SK-N-SH (cell line): Measurements from ENCODE around the gene POLG2. TPM values are rescaled to one million over a fixed set of nuclear protein-coding genes. Genes with fewer than 3 reads are reported as not detected.
"Not testable (repeated sequence)": the region's sequence is repeated elsewhere in the genome, so short reads cannot be mapped to it uniquely, and the experiment has no call there.

ENCODE experiments used
- CTCF ChIA-PET: fragments of 300-600, 350-600 bp; formaldehyde crosslinking; extraction: SDS; loops from one replicate; lab custom pipeline; 2021; lab: Yijun Ruan, JAX
- POLR2A ChIA-PET: fragments of 350-600 bp; sonication (Branson Sonifier 250); formaldehyde crosslinking; extraction: SDS; loops from one replicate; lab custom pipeline; 2020; ENCODE audit warnings: antibody characterized with exemption, inconsistent platforms; lab: Yijun Ruan, JAX
- DNase-seq: peaks from one replicate; pipeline ENCODE4 v3.0.0; 2012
- H2AFZ ChIP-seq: fragments of 200-600 bp; sonication (generic); 2 replicates; pipeline ENCODE4 v1.8.1; 2016; ENCODE audit warnings: antibody characterized with exemption, mild to moderate bottlenecking, low read depth
- H3F3A ChIP-seq: fragments of 200-600 bp; sonication (generic); replicated peaks from 2 replicates; pipeline ENCODE3; 2016; ENCODE audit warnings: antibody characterized with exemption, mild to moderate bottlenecking; ENCODE audit not compliant: insufficient read depth
- H3K27ac ChIP-seq, 2 experiments: fragments of 200-500 bp in 1 of 2; fragments of 200-600 bp in 1 of 2; sonication (Bioruptor generic) in 1 of 2; sonication (generic), shearing (Covaris generic) in 1 of 2; 2 replicates each; pipeline versions ENCODE4 v1.5.1 to v1.6.1; 2014 to 2016; ENCODE audit warnings: low read depth in 2 of 2, inconsistent platforms in 1 of 2, low read length in 1 of 2, mild to moderate bottlenecking in 1 of 2, mixed read lengths in 1 of 2
- H3K27me3 ChIP-seq: fragments of 200-600 bp; sonication (generic), shearing (Covaris generic); 2 replicates; pipeline ENCODE4 v1.6.1; 2016; ENCODE audit warnings: mixed run types; ENCODE audit not compliant: insufficient read depth
- H3K36me3 ChIP-seq, 2 experiments: fragments of 200-500 bp in 1 of 2; fragments of 200-600 bp in 1 of 2; sonication (Bioruptor generic) in 1 of 2; sonication (generic) in 1 of 2; replicated peaks in 1 of 2; 2 replicates each; pipeline versions ENCODE3 to v1.5.1; 2014 to 2016; ENCODE audit warnings: low read length in 1 of 2, mild to moderate bottlenecking in 1 of 2; ENCODE audit not compliant: insufficient read depth in 2 of 2, control insufficient read depth in 1 of 2
- H3K4me1 ChIP-seq, 2 experiments: fragments of 200-500 bp in 1 of 2; fragments of 200-600 bp in 1 of 2; sonication (Bioruptor generic) in 1 of 2; sonication (generic), shearing (Covaris generic) in 1 of 2; 2 replicates each; pipeline versions ENCODE4 v1.5.1 to v1.6.1; 2014 to 2016; ENCODE audit warnings: low read depth in 1 of 2, low read length in 1 of 2, mixed run types in 1 of 2; ENCODE audit not compliant: insufficient read depth in 2 of 2, control insufficient read depth in 1 of 2
- H3K4me2 ChIP-seq: fragments of 200-600 bp; sonication (generic), shearing (Covaris generic); 2 replicates; pipeline ENCODE4 v1.6.1; 2017; ENCODE audit warnings: mixed run types
- H3K4me3 ChIP-seq, 2 experiments: fragments of 200-500 bp in 1 of 2; fragments of 200-600 bp in 1 of 2; sonication (Bioruptor generic) in 1 of 2; sonication (generic), shearing (Covaris generic) in 1 of 2; 2 replicates each; pipeline versions ENCODE4 v1.5.1 to v1.8.1; 2014 to 2016; ENCODE audit warnings: low read depth in 2 of 2, inconsistent platforms in 1 of 2, low read length in 1 of 2, mild to moderate bottlenecking in 1 of 2, mixed read lengths in 1 of 2, moderate library complexity in 1 of 2
- H3K79me2 ChIP-seq: fragments of 200-600 bp; sonication (generic); 2 replicates; pipeline ENCODE4 v1.8.1; 2017; ENCODE audit warnings: mild to moderate bottlenecking; ENCODE audit not compliant: insufficient read depth
- H3K9ac ChIP-seq: fragments of 200-600 bp; sonication (generic); 2 replicates; pipeline ENCODE4 v1.6.1; 2017; ENCODE audit warnings: mixed run types
- H3K9me2 ChIP-seq: fragments of 200-600 bp; sonication (generic); 2 replicates; pipeline ENCODE4 v1.6.1; 2017; ENCODE audit warnings: mixed run types
- H3K9me3 ChIP-seq: fragments of 200-600 bp; sonication (generic); 2 replicates; pipeline ENCODE4 v1.6.1; 2017; ENCODE audit warnings: mixed run types, mild to moderate bottlenecking, moderate library complexity
- H4K20me1 ChIP-seq: fragments of 200-600 bp; sonication (generic); 2 replicates; pipeline ENCODE4 v1.6.1; 2017; ENCODE audit warnings: mild to moderate bottlenecking, mixed run types; ENCODE audit not compliant: insufficient read depth
- EP300 ChIP-seq, 2 experiments: IDR thresholded peaks; 2 replicates each; pipeline versions ENCODE4 v1.4.0 to v1.6.1; 2012; ENCODE audit warnings: borderline replicate concordance in 1 of 2, low read depth in 1 of 2, low read length in 1 of 2
- EZH2phosphoT487 ChIP-seq: fragments of 200-600 bp; sonication (generic); IDR thresholded peaks from 2 replicates; pipeline ENCODE4 v1.6.1; 2017; ENCODE audit warnings: low read depth, mixed run types, mild to moderate bottlenecking, antibody characterized with exemption, moderate library complexity, borderline replicate concordance
- FOXJ3 ChIP-seq: sonication (generic); formaldehyde crosslinking; IDR thresholded peaks from 2 replicates; pipeline ENCODE4 v1.5.1; 2020; ENCODE audit warnings: mild to moderate bottlenecking, missing genetic modification reagents
- GABPA ChIP-seq: IDR thresholded peaks from 2 replicates; pipeline ENCODE4 v1.4.0; 2012; ENCODE audit warnings: low read depth, mild to moderate bottlenecking
- JUND ChIP-seq: IDR thresholded peaks from 2 replicates; pipeline ENCODE4 v1.4.0; 2012
- MEF2A ChIP-seq: IDR thresholded peaks from 2 replicates; pipeline ENCODE4 v1.4.0; 2012; ENCODE audit warnings: low read depth, borderline replicate concordance
- NRF1 ChIP-seq: IDR thresholded peaks from 2 replicates; pipeline ENCODE4 v1.6.1; 2012; ENCODE audit warnings: low read depth, mild to moderate bottlenecking, low read length
- POLR2AphosphoS5 ChIP-seq: IDR thresholded peaks from 2 replicates; pipeline ENCODE4 v1.6.1; 2012; ENCODE audit warnings: low read depth, low read length
- RAD21 ChIP-seq: IDR thresholded peaks from 2 replicates; pipeline ENCODE4 v1.6.1; 2012; ENCODE audit warnings: mild to moderate bottlenecking, low read length
- RCOR1 ChIP-seq: fragments of 150-350 bp; IDR thresholded peaks from 2 replicates; pipeline ENCODE4 v1.6.1; 2017; ENCODE audit warnings: antibody characterized with exemption, low read length
- REST ChIP-seq: IDR thresholded peaks from 2 replicates; pipeline ENCODE4 v1.6.1; 2012; ENCODE audit warnings: mild to moderate bottlenecking, low read depth, low read length, moderate library complexity
- RFX5 ChIP-seq: IDR thresholded peaks from 2 replicates; pipeline ENCODE4 v1.6.1; 2012; ENCODE audit warnings: mild to moderate bottlenecking, improper control_type of control experiment, low read length
- RXRA ChIP-seq: IDR thresholded peaks from 2 replicates; pipeline ENCODE4 v1.4.0; 2012; ENCODE audit warnings: low read depth, mild to moderate bottlenecking, borderline replicate concordance
- WGBS: methylation state at CpG from one replicate; pipeline ENCODE4 v1.1.6; 2017; ENCODE audit warnings: low lambda C conversion rate; 5-methylcytosine and 5-hydroxymethylcytosine counted together
- polyA plus RNA-seq, 3 experiments: library from polyadenylated mRNA; depleted of rRNA; stranded (reverse); fragments of >200 nt; gene quantifications; 2 replicates each; pipeline ENCODE4 v1.2.3, GENCODE V29; 2012
- TF ChIP-seq, protein P1 (sequence below): fragments of 150-350 bp; IDR thresholded peaks from 2 replicates; pipeline ENCODE4 v1.6.1; 2017; ENCODE audit warnings: antibody characterized with exemption, low read length, low read depth, borderline replicate concordance

The POLG2 gene
- polyA plus RNA-seq, 1 of the 3 experiments (the other 2 are of a cell fraction): 18.0 TPM

GRCh38 chr17:64470625-64471024, 26.2 kb downstream of the POLG2 start:
- no peak overlapping the region for H3K9ac ChIP-seq
- no peak for DNase-seq
- no peak overlapping the region for H2AFZ ChIP-seq
- H3K79me2 ChIP-seq: no peaks in the 10 kb centered on the region
- no peaks in the 10 kb centered on the region for H3K9me3 ChIP-seq
- ChIA-PET CTCF (interaction anchor here (0.9 to 1.5 kb wide), 3 partner anchors 20 to 51 kb away, joined by 3 to 6 read pairs (median 4); no protein-coding TSS in a partner anchor), POLR2A (interaction anchor here (0.5 kb wide), 1 partner anchor 28 kb away, joined by 3 read pairs; no protein-coding TSS in a partner anchor)
- no peak overlapping the region for H3K27ac ChIP-seq
- H3K9me2 ChIP-seq: no peaks in the 10 kb centered on the region
- no peaks in the 10 kb centered on the region for H3K36me3 ChIP-seq
- 92% methylated on average over 4 of the region's 4 CpGs for WGBS
- H4K20me1 ChIP-seq: no peaks in the 10 kb centered on the region
- H3K4me3 ChIP-seq: no peak overlapping the region
- no peaks in the 10 kb centered on the region for H3F3A ChIP-seq
- H3K27me3 ChIP-seq: no peaks in the 10 kb centered on the region
- TF ChIP-seq GABPA (no peak), RXRA (no peak), FOXJ3 (CRISPR knock-in tag) (no peak), RFX5 (no peak), REST (no peak), EZH2phosphoT487 (no peak), RCOR1 (no peak), MEF2A (no peak), POLR2AphosphoS5 (no peak), EP300 (IDR thresholded peaks at IDR 0.05; ENCODE audit: borderline replicate concordance in 1 of 2, low read depth in 1 of 2, low read length in 1 of 2) (no peak), NRF1 (no peak), RAD21 (no peak), JUND (no peak)
- TF ChIP-seq, protein P1, sequence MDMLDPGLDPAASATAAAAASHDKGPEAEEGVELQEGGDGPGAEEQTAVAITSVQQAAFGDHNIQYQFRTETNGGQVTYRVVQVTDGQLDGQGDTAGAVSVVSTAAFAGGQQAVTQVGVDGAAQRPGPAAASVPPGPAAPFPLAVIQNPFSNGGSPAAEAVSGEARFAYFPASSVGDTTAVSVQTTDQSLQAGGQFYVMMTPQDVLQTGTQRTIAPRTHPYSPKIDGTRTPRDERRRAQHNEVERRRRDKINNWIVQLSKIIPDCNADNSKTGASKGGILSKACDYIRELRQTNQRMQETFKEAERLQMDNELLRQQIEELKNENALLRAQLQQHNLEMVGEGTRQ: no peak
- no peaks in the 10 kb centered on the region for H3K4me1 ChIP-seq
- no peak overlapping the region for H3K4me2 ChIP-seq

- H3K9ac ChIP-seq, H3K4me1 ChIP-seq, H3K9me2 ChIP-seq, H3F3A ChIP-seq, H2AFZ ChIP-seq, POLR2A ChIA-PET, H3K27ac ChIP-seq, H3K27me3 ChIP-seq, H3K79me2 ChIP-seq, H3K9me3 ChIP-seq, H4K20me1 ChIP-seq, H3K36me3 ChIP-seq, H3K4me3 ChIP-seq, DNase-seq, H3K4me2 ChIP-seq: not testable (repeated sequence)
- WGBS: 21% methylated on average over 1 of the region's 1 CpG
- CTCF ChIA-PET: interaction anchor here (0.7 to 2.4 kb wide), 6 partner anchors 10 to 47 kb away, joined by 3 to 13 read pairs (median 3); no protein-coding TSS in a partner anchor
These were observed 30.0 kb downstream of the POLG2 start for GRCh38 chr17:64466834-64467233.
